GM21723 (cell line): ENCODE results near the gene CDH26.

Experiments used
- ATAC-seq: cut with Tn5 transposase; IDR thresholded peaks from one replicate; pipeline ENCODE4 v1.9.1; 2021; ENCODE audit warnings: mild to moderate bottlenecking, moderate library complexity; ENCODE audit not compliant: unreplicated experiment

CDH26 gene

GRCh38 chr20:60057866-60058807 is 99.9 kb downstream of the CDH26 start:
- ATAC-seq = no peak

GRCh38 chr20:60058879-60059278 is 100.7 kb downstream of the CDH26 start:
- no peak for ATAC-seq

GRCh38 chr20:60060006-60060557 is 101.9 kb downstream of the CDH26 start:
- ATAC-seq = no peak

DNA sequence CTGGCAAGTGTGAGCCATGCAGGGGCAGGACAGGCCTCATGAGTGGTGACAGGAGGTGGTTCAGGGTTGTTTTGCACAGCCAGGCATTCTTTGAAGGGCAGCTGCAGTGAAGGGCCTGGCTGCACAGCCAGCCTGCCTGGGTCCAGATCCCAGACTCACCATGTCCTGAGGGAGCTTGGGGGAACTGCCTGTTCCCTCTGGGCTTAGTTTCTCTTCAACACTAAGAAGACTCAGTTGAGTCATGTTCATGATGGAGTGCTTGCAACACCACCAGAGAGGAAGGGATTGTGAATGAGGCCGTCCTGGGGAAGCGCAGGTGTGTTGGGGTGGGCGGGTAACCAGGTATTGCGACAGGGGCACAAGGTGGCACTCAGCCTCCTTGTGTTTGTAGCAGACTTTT is 102.4 kb downstream of the CDH26 start:
- no peak for ATAC-seq

GRCh38 chr20:60062431-60063047 is 104.3 kb downstream of the CDH26 start:
- no peak for ATAC-seq

GRCh38 chr20:60063048-60063451 is 104.8 kb downstream of the CDH26 start:
- no peak for ATAC-seq

DNA sequence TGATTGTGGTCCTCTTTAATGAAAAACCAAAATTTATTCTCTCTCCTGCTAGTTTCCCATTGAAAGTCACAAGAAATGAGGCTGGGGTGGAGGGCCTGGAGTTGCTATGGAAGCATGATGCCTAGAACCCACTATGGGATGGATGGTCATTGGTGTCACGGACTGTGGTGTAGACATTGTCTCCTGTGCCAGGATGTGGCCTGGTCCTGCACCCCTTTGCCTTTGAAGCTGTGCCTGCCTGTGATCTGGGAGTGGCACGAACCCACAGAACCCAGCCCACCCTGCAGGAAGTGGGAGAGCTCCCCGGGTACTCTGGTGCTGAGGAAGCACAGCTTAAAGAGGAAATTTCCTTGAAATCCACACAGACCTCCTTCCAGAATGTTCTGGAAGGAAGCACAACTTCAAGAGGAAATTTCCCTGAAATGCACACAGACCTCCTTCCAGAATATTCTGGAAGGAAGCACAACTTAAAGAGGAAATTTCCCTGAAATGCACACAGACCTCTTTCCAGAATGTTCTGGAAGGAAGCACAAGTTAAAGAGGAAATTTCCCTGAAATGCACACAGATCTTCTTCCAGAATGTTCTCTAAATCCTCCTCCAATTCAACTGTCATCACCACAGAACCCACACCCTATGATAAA is 105.6 kb downstream of the CDH26 start:
- ATAC-seq = no peak
